HG03521 (cell line): ENCODE measurements around the gene IQGAP2.
"Not testable (repeated sequence)": the region's sequence is repeated elsewhere in the genome, so short reads cannot be mapped to it uniquely, and the experiment has no call there.

ENCODE experiments used
- ATAC-seq: cut with Tn5 transposase; IDR thresholded peaks from one replicate; pipeline ENCODE4 v1.9.1; 2021; ENCODE audit warnings: mild to moderate bottlenecking, moderate library complexity; ENCODE audit not compliant: unreplicated experiment

Gene IQGAP2

DNA sequence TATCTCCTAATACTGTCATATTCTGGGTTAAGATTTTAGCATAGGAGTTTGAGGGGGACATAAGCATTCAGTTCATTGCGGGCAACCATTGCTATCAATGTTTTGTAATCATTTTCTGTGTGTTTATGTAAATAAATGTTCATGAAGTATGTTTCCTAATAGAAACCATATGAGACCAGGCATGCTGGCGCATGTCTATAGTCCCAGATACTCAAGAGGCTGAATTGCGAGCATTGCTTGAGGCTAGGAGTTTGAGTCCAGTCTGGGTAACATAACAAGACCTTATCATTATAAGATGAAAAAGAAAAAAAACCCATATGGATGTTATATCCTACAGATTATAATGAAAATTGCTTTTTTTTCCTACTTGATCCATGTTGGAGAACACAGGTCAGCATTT, 129.0 kb downstream of the IQGAP2 start:
- ATAC-seq = no peak

GRCh38 chr5:76532973-76533372, 129.9 kb downstream of the IQGAP2 start:
- ATAC-seq = no peak

GRCh38 chr5:76535577-76535976, 132.5 kb downstream of the IQGAP2 start:
- no peak for ATAC-seq

- no peak for ATAC-seq
Observed at GRCh38 chr5:76537073-76537543, 134.0 kb downstream of the IQGAP2 start.

- ATAC-seq = no peak
Observed at GRCh38 chr5:76542241-76542640, 139.2 kb downstream of the IQGAP2 start.

- ATAC-seq = no peak
Observed at GRCh38 chr5:76542887-76543690, 140.0 kb downstream of the IQGAP2 start.

GRCh38 chr5:76544268-76544926, 141.3 kb downstream of the IQGAP2 start:
- ATAC-seq = no peak

- no peak for ATAC-seq
Observed at GRCh38 chr5:76545184-76545583, 142.1 kb downstream of the IQGAP2 start.

DNA sequence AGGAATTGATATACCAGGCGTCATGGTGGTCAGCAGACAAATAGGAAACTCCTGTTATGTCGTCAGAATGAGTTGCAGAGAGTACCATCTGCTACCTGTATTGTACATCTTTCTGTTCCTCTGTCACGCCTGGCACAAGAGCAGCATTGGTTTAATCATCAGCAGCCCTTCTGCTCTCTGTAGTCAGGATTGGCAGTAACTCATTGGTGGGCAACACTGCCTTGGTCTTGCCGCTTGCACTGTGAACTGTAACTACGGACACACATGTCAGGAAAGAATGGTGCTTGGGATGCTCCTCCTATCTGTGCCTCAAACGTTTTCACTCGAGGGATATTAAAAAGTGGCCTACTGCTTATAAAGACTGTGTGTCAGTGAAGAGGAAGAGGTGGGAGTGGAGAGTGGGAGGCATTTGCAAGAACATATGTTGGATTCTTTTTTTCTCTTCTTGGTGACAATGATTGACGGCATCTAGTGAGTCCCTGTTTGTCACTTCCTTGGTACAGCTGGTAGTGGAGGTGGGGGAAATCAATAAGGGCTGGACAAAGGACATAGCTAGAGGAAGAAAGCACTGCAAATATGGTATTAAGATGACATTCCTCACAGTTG, 143.5 kb downstream of the IQGAP2 start:
- peak; percentile 25 for ATAC-seq

DNA sequence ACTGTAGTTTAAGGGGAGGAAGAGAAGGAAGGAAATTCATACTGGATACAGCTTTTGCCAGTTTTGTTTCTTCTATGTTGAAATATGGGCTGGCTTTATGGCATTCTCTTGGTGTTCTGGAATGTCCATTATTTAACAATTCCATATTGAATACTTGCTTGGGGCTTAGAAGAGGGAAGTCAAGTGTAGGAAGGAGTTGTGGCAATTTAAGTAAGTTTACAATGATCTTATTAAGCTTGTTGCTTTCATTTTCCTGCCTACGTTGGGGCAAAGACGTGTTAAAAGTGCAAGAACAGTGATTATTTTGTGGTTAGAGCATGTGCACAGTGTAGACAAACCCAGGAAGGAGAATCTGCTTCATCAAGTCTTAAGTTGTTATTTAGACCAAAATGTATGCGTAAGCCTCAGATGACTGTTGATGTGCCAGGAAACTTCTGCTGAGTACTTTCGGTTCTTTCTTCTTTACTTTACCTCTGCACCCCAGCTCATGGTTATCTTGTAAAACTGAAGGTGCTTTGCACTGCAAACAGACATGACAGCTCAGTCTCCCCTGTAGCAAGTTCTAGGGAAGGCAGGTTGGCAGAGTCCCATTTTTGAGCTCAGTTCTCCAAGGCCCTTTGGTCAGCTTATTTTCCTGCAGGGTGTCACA, 144.3 kb downstream of the IQGAP2 start:
- ATAC-seq = peak; percentile 67

DNA sequence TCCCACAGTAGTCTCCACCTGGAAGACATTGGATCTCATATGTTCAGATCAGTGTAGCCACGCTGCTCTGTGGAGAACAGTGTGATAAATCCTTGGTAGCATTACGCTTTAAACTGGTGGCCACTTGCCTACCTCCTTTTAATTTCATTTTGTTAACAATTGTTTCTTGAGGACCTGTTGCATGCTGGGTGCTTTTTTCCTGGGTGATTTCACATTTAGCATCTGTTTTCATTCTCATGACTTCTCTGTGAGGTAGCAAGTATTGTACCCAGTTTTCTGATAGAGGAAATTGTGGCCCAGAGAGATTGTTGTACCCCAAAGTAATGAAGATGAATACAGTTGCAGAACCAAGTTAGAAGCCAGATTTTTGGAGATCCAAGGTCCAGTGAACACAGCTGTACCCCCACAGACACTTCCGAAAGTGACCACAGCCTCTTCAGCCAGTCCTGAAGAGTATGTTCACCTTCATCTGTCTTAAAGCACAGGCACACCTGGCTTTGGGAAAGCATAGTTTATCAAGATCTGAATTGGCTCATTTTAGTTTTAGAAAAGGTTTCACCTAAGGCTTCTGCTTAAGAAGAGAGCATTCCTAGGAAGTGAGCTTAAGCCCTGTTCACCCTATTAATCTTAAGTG, 144.9 kb downstream of the IQGAP2 start:
- ATAC-seq = peak; percentile 5

- no peak for ATAC-seq
Observed at GRCh38 chr5:76548525-76549229, 145.6 kb downstream of the IQGAP2 start.

DNA sequence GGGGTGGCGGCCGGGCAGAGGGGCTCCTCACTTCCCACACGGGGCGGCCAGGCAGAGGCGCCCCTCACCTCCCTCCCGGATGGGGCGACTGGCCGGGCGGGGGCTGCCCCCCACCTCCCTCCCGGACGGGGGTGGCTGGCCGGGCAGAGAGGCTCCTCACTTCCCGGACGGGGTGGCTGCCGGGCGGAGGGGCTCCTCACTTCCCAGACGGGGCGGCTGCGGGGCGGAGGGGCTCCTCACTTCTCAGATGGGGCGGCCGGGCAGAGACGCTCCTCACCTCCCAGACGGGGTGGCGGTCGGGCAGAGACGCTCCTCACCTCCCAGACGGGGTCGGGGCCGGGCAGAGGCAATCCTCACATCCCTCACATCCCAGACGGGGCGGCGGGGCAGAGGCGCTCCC, 147.8 kb downstream of the IQGAP2 start:
- ATAC-seq = not testable (repeated sequence)

DNA sequence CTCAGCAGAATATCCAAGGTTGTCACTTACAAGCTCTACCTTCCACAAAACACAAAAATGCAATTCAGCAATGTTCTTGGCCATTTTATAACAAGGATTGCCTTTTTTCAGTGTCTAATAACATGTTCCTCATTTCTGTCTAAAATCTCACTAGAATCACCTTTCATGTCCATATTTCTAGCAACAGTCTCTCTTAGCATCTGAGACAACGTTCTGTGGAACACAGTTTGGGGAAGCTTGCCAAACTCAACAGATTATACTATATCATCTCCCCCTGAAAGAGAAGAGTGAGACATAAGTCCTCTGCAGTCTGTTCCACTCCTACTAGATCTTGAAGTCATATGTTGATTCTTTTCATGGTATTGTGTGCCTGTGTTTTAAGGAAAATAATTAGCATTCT, 149.5 kb downstream of the IQGAP2 start:
- ATAC-seq = no peak

DNA sequence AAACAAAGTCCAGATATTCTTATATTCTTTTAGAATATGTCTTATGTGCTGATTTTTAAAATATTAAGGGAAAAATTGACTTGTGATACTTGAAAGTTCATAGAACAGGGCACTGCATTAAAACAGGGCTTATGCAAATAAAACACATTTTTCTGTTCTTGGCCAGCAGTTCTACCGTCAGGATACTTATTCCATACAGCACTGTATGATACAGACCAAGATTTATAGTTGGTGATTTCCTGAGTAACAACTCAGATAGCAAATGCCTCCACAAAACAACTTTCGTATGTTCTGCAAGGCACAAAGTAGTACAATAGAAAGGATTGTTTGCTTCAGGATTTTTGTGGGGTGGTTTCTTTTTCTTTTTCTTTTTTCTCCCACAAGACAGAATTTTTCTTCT, 150.2 kb downstream of the IQGAP2 start:
- ATAC-seq = no peak

GRCh38 chr5:76555114-76555513, 152.0 kb downstream of the IQGAP2 start:
- ATAC-seq = no peak

DNA sequence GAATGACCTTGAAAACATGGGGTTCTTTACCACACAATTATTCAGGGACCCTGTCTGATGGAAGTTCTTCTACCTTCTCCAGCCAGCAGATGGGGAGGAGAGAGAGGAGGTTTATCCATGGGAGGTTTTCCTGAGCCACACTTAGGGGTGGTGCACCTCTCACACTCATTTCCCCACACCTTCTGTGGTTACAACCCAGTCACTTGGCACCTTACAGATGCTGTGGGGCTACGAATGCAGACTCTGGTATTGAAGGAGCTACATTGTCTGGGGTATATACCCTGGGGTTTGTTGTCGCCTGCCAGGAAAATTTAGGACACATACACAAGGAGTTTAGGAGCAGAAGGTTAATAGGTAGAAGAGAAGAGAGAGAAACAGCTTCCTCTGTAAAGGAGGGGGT, 152.6 kb downstream of the IQGAP2 start:
- no peak for ATAC-seq

GRCh38 chr5:76556511-76557221, 153.6 kb downstream of the IQGAP2 start:
- peak; percentile 90 for ATAC-seq
